Measurements from ENCODE around the gene OSBPL1A. TPM values are rescaled to one million over a fixed set of nuclear protein-coding genes. Genes with fewer than 3 reads are reported as not detected.

The OSBPL1A gene
- total and polyA plus RNA-seq, 2 of the 8 experiments (the other 6 are each of a cell fraction or from before 2014, with no cell fraction given) = 53.2 to 74.9 TPM

GRCh38 chr18:24326211-24326610 is 71.4 kb downstream of the OSBPL1A start (continued):
- TF ChIP-seq, protein P1, sequence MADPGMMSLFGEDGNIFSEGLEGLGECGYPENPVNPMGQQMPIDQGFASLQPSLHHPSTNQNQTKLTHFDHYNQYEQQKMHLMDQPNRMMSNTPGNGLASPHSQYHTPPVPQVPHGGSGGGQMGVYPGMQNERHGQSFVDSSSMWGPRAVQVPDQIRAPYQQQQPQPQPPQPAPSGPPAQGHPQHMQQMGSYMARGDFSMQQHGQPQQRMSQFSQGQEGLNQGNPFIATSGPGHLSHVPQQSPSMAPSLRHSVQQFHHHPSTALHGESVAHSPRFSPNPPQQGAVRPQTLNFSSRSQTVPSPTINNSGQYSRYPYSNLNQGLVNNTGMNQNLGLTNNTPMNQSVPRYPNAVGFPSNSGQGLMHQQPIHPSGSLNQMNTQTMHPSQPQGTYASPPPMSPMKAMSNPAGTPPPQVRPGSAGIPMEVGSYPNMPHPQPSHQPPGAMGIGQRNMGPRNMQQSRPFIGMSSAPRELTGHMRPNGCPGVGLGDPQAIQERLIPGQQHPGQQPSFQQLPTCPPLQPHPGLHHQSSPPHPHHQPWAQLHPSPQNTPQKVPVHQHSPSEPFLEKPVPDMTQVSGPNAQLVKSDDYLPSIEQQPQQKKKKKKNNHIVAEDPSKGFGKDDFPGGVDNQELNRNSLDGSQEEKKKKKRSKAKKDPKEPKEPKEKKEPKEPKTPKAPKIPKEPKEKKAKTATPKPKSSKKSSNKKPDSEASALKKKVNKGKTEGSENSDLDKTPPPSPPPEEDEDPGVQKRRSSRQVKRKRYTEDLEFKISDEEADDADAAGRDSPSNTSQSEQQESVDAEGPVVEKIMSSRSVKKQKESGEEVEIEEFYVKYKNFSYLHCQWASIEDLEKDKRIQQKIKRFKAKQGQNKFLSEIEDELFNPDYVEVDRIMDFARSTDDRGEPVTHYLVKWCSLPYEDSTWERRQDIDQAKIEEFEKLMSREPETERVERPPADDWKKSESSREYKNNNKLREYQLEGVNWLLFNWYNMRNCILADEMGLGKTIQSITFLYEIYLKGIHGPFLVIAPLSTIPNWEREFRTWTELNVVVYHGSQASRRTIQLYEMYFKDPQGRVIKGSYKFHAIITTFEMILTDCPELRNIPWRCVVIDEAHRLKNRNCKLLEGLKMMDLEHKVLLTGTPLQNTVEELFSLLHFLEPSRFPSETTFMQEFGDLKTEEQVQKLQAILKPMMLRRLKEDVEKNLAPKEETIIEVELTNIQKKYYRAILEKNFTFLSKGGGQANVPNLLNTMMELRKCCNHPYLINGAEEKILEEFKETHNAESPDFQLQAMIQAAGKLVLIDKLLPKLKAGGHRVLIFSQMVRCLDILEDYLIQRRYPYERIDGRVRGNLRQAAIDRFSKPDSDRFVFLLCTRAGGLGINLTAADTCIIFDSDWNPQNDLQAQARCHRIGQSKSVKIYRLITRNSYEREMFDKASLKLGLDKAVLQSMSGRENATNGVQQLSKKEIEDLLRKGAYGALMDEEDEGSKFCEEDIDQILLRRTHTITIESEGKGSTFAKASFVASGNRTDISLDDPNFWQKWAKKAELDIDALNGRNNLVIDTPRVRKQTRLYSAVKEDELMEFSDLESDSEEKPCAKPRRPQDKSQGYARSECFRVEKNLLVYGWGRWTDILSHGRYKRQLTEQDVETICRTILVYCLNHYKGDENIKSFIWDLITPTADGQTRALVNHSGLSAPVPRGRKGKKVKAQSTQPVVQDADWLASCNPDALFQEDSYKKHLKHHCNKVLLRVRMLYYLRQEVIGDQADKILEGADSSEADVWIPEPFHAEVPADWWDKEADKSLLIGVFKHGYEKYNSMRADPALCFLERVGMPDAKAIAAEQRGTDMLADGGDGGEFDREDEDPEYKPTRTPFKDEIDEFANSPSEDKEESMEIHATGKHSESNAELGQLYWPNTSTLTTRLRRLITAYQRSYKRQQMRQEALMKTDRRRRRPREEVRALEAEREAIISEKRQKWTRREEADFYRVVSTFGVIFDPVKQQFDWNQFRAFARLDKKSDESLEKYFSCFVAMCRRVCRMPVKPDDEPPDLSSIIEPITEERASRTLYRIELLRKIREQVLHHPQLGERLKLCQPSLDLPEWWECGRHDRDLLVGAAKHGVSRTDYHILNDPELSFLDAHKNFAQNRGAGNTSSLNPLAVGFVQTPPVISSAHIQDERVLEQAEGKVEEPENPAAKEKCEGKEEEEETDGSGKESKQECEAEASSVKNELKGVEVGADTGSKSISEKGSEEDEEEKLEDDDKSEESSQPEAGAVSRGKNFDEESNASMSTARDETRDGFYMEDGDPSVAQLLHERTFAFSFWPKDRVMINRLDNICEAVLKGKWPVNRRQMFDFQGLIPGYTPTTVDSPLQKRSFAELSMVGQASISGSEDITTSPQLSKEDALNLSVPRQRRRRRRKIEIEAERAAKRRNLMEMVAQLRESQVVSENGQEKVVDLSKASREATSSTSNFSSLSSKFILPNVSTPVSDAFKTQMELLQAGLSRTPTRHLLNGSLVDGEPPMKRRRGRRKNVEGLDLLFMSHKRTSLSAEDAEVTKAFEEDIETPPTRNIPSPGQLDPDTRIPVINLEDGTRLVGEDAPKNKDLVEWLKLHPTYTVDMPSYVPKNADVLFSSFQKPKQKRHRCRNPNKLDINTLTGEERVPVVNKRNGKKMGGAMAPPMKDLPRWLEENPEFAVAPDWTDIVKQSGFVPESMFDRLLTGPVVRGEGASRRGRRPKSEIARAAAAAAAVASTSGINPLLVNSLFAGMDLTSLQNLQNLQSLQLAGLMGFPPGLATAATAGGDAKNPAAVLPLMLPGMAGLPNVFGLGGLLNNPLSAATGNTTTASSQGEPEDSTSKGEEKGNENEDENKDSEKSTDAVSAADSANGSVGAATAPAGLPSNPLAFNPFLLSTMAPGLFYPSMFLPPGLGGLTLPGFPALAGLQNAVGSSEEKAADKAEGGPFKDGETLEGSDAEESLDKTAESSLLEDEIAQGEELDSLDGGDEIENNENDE (IDR thresholded peaks at IDR 0.05; ENCODE audit: insufficient replicate concordance, low read length) = no peak
- TF ChIP-seq YY1 (IDR thresholded peaks at IDR 0.05; ENCODE audit: low read depth, low read length) (no peak), SUZ12 (IDR thresholded peaks at IDR 0.05; ENCODE audit: low read length) (no peak)
- TF ChIP-seq, protein P2, sequence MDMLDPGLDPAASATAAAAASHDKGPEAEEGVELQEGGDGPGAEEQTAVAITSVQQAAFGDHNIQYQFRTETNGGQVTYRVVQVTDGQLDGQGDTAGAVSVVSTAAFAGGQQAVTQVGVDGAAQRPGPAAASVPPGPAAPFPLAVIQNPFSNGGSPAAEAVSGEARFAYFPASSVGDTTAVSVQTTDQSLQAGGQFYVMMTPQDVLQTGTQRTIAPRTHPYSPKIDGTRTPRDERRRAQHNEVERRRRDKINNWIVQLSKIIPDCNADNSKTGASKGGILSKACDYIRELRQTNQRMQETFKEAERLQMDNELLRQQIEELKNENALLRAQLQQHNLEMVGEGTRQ (IDR thresholded peaks at IDR 0.05; ENCODE audit: low read length) = no peak
